Neuron (in vitro differentiated cells): ENCODE data around the gene XXYLT1.

ENCODE experiments used
- H2AFZ ChIP-seq: one replicate; pipeline ENCODE4 v1.6.1; 2013; ENCODE audit warnings: low read depth, mild to moderate bottlenecking, inconsistent platforms, low read length, moderate library complexity
- H3K27me3 ChIP-seq: one replicate; pipeline ENCODE4 v1.6.1; 2013; ENCODE audit warnings: low read length; ENCODE audit not compliant: insufficient read depth
- H3K36me3 ChIP-seq: one replicate; pipeline ENCODE4 v1.6.1; 2013; ENCODE audit warnings: low read length; ENCODE audit not compliant: insufficient read depth
- H3K4me1 ChIP-seq: one replicate; pipeline ENCODE4 v1.6.1; 2013; ENCODE audit warnings: low read length; ENCODE audit not compliant: insufficient read depth
- H3K4me3 ChIP-seq: 2 replicates; pipeline ENCODE4 v1.5.1; 2013; ENCODE audit warnings: mild to moderate bottlenecking, low read length, moderate library complexity
- H3K9me3 ChIP-seq: one replicate; pipeline ENCODE4 v1.6.1; 2013; ENCODE audit warnings: low read length

Gene XXYLT1

GRCh38 chr3:195282961-195283360 lies 12.0 kb upstream of the XXYLT1 start:
- H3K4me3 ChIP-seq: no peak overlapping the region
- H3K9me3 ChIP-seq: no peaks in the 10 kb centered on the region
- H3K4me1 ChIP-seq: no peaks in the 10 kb centered on the region
- no peaks in the 10 kb centered on the region for H3K27me3 ChIP-seq
- peaks cover 14% of the 10 kb centered on the region for H3K36me3 ChIP-seq
- H2AFZ ChIP-seq: no peak overlapping the region

- Histone ChIP-seq H2AFZ (no peak overlapping the region), H3K4me3 (no peak overlapping the region), H3K4me1 (peaks cover 12% of the 10 kb centered on the region), H3K9me3 (no peaks in the 10 kb centered on the region), H3K36me3 (peaks cover 8% of the 10 kb centered on the region), H3K27me3 (no peaks in the 10 kb centered on the region)
Observed at GRCh38 chr3:195274259-195274966, 3.5 kb upstream of the XXYLT1 start.

- peak overlapping the region; percentile 92 for H3K4me3 ChIP-seq
- H3K36me3 ChIP-seq: peaks cover 7% of the 10 kb centered on the region
- no peaks in the 10 kb centered on the region for H3K9me3 ChIP-seq
- H3K27me3 ChIP-seq: no peaks in the 10 kb centered on the region
- H3K4me1 ChIP-seq: peaks cover 18% of the 10 kb centered on the region
- peak overlapping the region; percentile 90 for H2AFZ ChIP-seq
Observed at GRCh38 chr3:195271410-195272243, 668 bp upstream of the XXYLT1 start.

GRCh38 chr3:195270079-195270816 lies 711 bp downstream of the XXYLT1 start:
- Histone ChIP-seq H3K36me3 (peaks cover 10% of the 10 kb centered on the region), H3K27me3 (no peaks in the 10 kb centered on the region), H2AFZ (peak overlapping the region; percentile 90), H3K4me3 (peak overlapping the region; percentile 92), H3K4me1 (peaks cover 18% of the 10 kb centered on the region), H3K9me3 (no peaks in the 10 kb centered on the region)

- peaks cover 18% of the 10 kb centered on the region for H3K4me1 ChIP-seq
- H3K36me3 ChIP-seq: peaks cover 10% of the 10 kb centered on the region
- peak overlapping the region; percentile 92 for H3K4me3 ChIP-seq
- H3K9me3 ChIP-seq: no peaks in the 10 kb centered on the region
- H3K27me3 ChIP-seq: no peaks in the 10 kb centered on the region
- H2AFZ ChIP-seq: peak overlapping the region; percentile 90
Observed at GRCh38 chr3:195269375-195270078, 1.4 kb downstream of the XXYLT1 start.

- Histone ChIP-seq H3K9me3 (no peaks in the 10 kb centered on the region), H3K4me3 (no peak overlapping the region), H2AFZ (no peak overlapping the region), H3K27me3 (no peaks in the 10 kb centered on the region), H3K4me1 (peaks cover 18% of the 10 kb centered on the region), H3K36me3 (peaks cover 10% of the 10 kb centered on the region)
Observed at GRCh38 chr3:195268576-195269309, 2.2 kb downstream of the XXYLT1 start.

GRCh38 chr3:195267096-195267495 lies 3.9 kb downstream of the XXYLT1 start:
- H2AFZ ChIP-seq: no peak overlapping the region
- H3K4me3 ChIP-seq: no peak overlapping the region
- peaks cover 10% of the 10 kb centered on the region for H3K36me3 ChIP-seq
- no peaks in the 10 kb centered on the region for H3K9me3 ChIP-seq
- peaks cover 17% of the 10 kb centered on the region for H3K4me1 ChIP-seq
- H3K27me3 ChIP-seq: no peaks in the 10 kb centered on the region

GRCh38 chr3:195266428-195266827 lies 4.5 kb downstream of the XXYLT1 start:
- Histone ChIP-seq H3K4me1 (peaks cover 13% of the 10 kb centered on the region), H3K36me3 (peaks cover 10% of the 10 kb centered on the region), H3K4me3 (no peak overlapping the region), H3K27me3 (no peaks in the 10 kb centered on the region), H3K9me3 (no peaks in the 10 kb centered on the region), H2AFZ (no peak overlapping the region)

GRCh38 chr3:195265363-195265976 lies 5.5 kb downstream of the XXYLT1 start:
- H3K27me3 ChIP-seq: no peaks in the 10 kb centered on the region
- no peak overlapping the region for H2AFZ ChIP-seq
- peaks cover 16% of the 10 kb centered on the region for H3K4me1 ChIP-seq
- peaks cover 10% of the 10 kb centered on the region for H3K36me3 ChIP-seq
- H3K9me3 ChIP-seq: no peaks in the 10 kb centered on the region
- H3K4me3 ChIP-seq: no peak overlapping the region

GRCh38 chr3:195263925-195264600 lies 6.9 kb downstream of the XXYLT1 start:
- Histone ChIP-seq H3K4me3 (no peak overlapping the region), H3K4me1 (peaks cover 13% of the 10 kb centered on the region), H2AFZ (no peak overlapping the region), H3K36me3 (peaks cover 10% of the 10 kb centered on the region), H3K9me3 (no peaks in the 10 kb centered on the region), H3K27me3 (no peaks in the 10 kb centered on the region)

- Histone ChIP-seq H3K9me3 (no peaks in the 10 kb centered on the region), H2AFZ (no peak overlapping the region), H3K36me3 (peaks cover 10% of the 10 kb centered on the region), H3K27me3 (no peaks in the 10 kb centered on the region), H3K4me3 (no peak overlapping the region), H3K4me1 (peaks cover 15% of the 10 kb centered on the region)
Observed at GRCh38 chr3:195263193-195263924, 7.6 kb downstream of the XXYLT1 start.
